Measurements from ENCODE around the gene SERPINE2. TPM values are rescaled to one million over a fixed set of nuclear protein-coding genes. Genes with fewer than 3 reads are reported as not detected.

Gene SERPINE2
- total RNA-seq, 1 experiment from 2014 or later, result 380 TPM

DNA sequence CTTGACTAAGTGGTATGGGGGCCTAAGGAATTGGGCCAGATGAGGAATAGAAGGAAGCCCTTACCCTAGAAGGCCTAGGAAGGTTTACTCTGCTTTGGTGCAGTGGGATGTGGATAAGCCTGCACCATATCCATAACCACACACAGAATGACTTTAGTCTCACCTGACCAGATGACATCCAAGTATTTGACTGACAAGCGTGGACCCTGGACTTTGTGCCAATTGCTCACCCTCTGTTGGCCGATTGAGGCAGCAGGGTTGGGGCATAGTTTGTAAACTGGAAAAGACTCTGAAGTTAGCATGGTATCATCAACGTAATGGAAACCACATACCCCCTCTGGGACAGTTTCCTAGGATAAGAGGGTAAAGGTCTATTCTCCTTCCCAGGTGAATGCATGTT, 36.5 kb upstream of the SERPINE2 start:
- Histone ChIP-seq H3K27ac (ENCODE audit: low read depth, low read length, poor library complexity, severe bottlenecking) (no peak overlapping the region), H3K36me3 (ENCODE audit: insufficient read depth, low read length, poor library complexity, severe bottlenecking) (no peaks in the 10 kb centered on the region), H3K9me3 (ENCODE audit: low read depth, low read length, poor library complexity, severe bottlenecking) (no peaks in the 10 kb centered on the region), H3K4me1 (ENCODE audit: insufficient read depth, low read length, poor library complexity, severe bottlenecking) (no peaks in the 10 kb centered on the region), H3K27me3 (replicated peaks; ENCODE audit: insufficient read depth, low read depth, low read length, poor library complexity) (no peaks in the 10 kb centered on the region), H3K4me3 (ENCODE audit: low read depth, low read length, poor library complexity, severe bottlenecking) (no peak overlapping the region)
- DNase-seq (ENCODE audit: low spot score), result no peak
- no TSS peak for BruUV-seq (replicated peaks)
- TF ChIP-seq CTCF (conservative IDR thresholded peaks at IDR 0.05; ENCODE audit: low read depth, low read length) (no peak), EZH2 (IDR thresholded peaks at IDR 0.05; ENCODE audit: borderline replicate concordance, low read depth, low read length, poor library complexity, severe bottlenecking) (no peak)
- ChIA-PET CTCF (no interaction called here), POLR2A (ENCODE audit: low non-redundant PET) (no interaction called here)
- intact Hi-C loops (cut with micrococcal nuclease; ENCODE audit: unreplicated experiment), result no loop called here

GRCh38 chr2:224073676-224074075, 34.6 kb upstream of the SERPINE2 start:
- TF ChIP-seq CTCF (conservative IDR thresholded peaks at IDR 0.05; ENCODE audit: low read depth, low read length), result no peak
- TF ChIP-seq EZH2 (IDR thresholded peaks at IDR 0.05; ENCODE audit: borderline replicate concordance, low read depth, low read length, poor library complexity, severe bottlenecking), result no peak
- H3K36me3 ChIP-seq (ENCODE audit: insufficient read depth, low read length, poor library complexity, severe bottlenecking), result no peaks in the 10 kb centered on the region
- no peak overlapping the region for H3K27ac ChIP-seq (ENCODE audit: low read depth, low read length, poor library complexity, severe bottlenecking)
- no peaks in the 10 kb centered on the region for H3K9me3 ChIP-seq (ENCODE audit: low read depth, low read length, poor library complexity, severe bottlenecking)
- CTCF ChIA-PET, result no interaction called here
- intact Hi-C loops (cut with micrococcal nuclease; ENCODE audit: unreplicated experiment), result no loop called here
- POLR2A ChIA-PET (ENCODE audit: low non-redundant PET), result no interaction called here
- no TSS peak for BruUV-seq (replicated peaks)
- DNase-seq (ENCODE audit: low spot score), result no peak
- H3K27me3 ChIP-seq (replicated peaks; ENCODE audit: insufficient read depth, low read depth, low read length, poor library complexity), result no peaks in the 10 kb centered on the region
- H3K4me1 ChIP-seq (ENCODE audit: insufficient read depth, low read length, poor library complexity, severe bottlenecking), result no peaks in the 10 kb centered on the region
- H3K4me3 ChIP-seq (ENCODE audit: low read depth, low read length, poor library complexity, severe bottlenecking), result no peak overlapping the region

GRCh38 chr2:224072541-224073188, 33.6 kb upstream of the SERPINE2 start:
- Histone ChIP-seq H3K27me3 (replicated peaks; ENCODE audit: insufficient read depth, low read depth, low read length, poor library complexity) (no peaks in the 10 kb centered on the region), H3K4me3 (ENCODE audit: low read depth, low read length, poor library complexity, severe bottlenecking) (no peak overlapping the region), H3K4me1 (ENCODE audit: insufficient read depth, low read length, poor library complexity, severe bottlenecking) (no peaks in the 10 kb centered on the region), H3K9me3 (ENCODE audit: low read depth, low read length, poor library complexity, severe bottlenecking) (no peaks in the 10 kb centered on the region), H3K36me3 (ENCODE audit: insufficient read depth, low read length, poor library complexity, severe bottlenecking) (no peaks in the 10 kb centered on the region), H3K27ac (ENCODE audit: low read depth, low read length, poor library complexity, severe bottlenecking) (no peak overlapping the region)
- TF ChIP-seq EZH2 (IDR thresholded peaks at IDR 0.05; ENCODE audit: borderline replicate concordance, low read depth, low read length, poor library complexity, severe bottlenecking), result no peak
- DNase-seq (ENCODE audit: low spot score), result no peak
- intact Hi-C loops (cut with micrococcal nuclease; ENCODE audit: unreplicated experiment), result no loop called here
- BruUV-seq (replicated peaks), result no TSS peak
- POLR2A ChIA-PET (ENCODE audit: low non-redundant PET), result no interaction called here
- CTCF ChIA-PET, result no interaction called here

DNA sequence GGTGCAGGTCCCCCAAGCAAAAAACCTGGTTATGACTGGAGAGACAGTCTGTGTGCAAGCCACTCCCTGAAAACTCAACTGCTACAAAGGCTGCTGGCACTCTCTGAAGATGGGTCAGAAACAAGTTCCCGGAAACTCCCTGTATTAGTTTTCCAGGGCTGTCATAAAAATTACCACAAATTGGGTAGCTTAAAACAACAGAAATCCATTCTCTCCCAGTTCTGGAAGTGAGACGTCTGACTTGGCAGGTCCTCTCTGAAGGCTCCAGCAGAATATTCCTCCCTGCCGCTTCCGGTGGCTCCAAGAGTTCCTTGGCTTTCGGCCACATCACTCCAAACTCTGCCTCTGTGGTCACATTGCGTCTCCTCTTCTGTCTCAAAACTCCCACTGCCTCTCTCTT, 30.1 kb upstream of the SERPINE2 start:
- BruUV-seq (replicated peaks), result no TSS peak
- CTCF ChIA-PET, result no interaction called here
- DNase-seq (ENCODE audit: low spot score), result no peak
- H3K27ac ChIP-seq (ENCODE audit: low read depth, low read length, poor library complexity, severe bottlenecking), result no peak overlapping the region
- no peaks in the 10 kb centered on the region for H3K36me3 ChIP-seq (ENCODE audit: insufficient read depth, low read length, poor library complexity, severe bottlenecking)
- H3K9me3 ChIP-seq (ENCODE audit: low read depth, low read length, poor library complexity, severe bottlenecking), result no peaks in the 10 kb centered on the region
- no peak for TF ChIP-seq EZH2 (IDR thresholded peaks at IDR 0.05; ENCODE audit: borderline replicate concordance, low read depth, low read length, poor library complexity, severe bottlenecking)
- intact Hi-C loops (cut with micrococcal nuclease; ENCODE audit: unreplicated experiment), result no loop called here
- no peak overlapping the region for H3K4me3 ChIP-seq (ENCODE audit: low read depth, low read length, poor library complexity, severe bottlenecking)
- no peaks in the 10 kb centered on the region for H3K4me1 ChIP-seq (ENCODE audit: insufficient read depth, low read length, poor library complexity, severe bottlenecking)
- POLR2A ChIA-PET (ENCODE audit: low non-redundant PET), result no interaction called here
- no peaks in the 10 kb centered on the region for H3K27me3 ChIP-seq (replicated peaks; ENCODE audit: insufficient read depth, low read depth, low read length, poor library complexity)

Data from A673 (cell line).